ENCODE results near the gene REG4. TPM values are rescaled to one million over a fixed set of nuclear protein-coding genes. Genes with fewer than 3 reads are reported as not detected.
"Not testable (repeated sequence)": the region's sequence is repeated elsewhere in the genome, so short reads cannot be mapped to it uniquely, and the experiment has no call there.

The REG4 gene
- not detected for total RNA-seq
- long read RNA-seq = 0 reads

GRCh38 chr1:119811387-119811786 lies at the start of gene REG4:
TSS of gene REG4 (minus strand) at chr1:119811460. CDS start at chr1:119808769, 2,691 bp downstream.
- ATAC-seq (no peak), DNase-seq (no peak)
- intact Hi-C loops (cut with micrococcal nuclease) = no loop called here

DNA sequence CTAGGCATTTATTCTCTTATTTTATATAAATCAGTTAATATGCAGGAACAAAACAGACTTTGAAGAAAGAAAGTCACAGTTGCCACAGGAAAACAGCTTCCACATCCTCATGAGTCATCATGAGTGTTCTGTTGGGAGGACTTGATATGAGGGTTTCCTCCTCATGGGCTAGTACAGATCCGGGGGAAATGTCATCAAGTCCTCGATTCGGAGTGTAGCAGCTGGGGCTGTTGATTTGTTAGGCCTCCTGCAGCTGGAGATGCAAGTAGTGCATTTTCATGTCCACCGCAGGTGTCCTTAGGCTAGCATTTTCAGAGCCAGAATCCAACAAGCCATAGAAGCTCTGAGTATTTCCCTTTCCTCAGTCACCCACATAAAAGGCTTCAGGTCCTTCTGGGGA lies 48.4 kb upstream of the REG4 start:
- no peak for DNase-seq
- intact Hi-C loops (cut with micrococcal nuclease) = no loop called here
- ATAC-seq = no peak

DNA sequence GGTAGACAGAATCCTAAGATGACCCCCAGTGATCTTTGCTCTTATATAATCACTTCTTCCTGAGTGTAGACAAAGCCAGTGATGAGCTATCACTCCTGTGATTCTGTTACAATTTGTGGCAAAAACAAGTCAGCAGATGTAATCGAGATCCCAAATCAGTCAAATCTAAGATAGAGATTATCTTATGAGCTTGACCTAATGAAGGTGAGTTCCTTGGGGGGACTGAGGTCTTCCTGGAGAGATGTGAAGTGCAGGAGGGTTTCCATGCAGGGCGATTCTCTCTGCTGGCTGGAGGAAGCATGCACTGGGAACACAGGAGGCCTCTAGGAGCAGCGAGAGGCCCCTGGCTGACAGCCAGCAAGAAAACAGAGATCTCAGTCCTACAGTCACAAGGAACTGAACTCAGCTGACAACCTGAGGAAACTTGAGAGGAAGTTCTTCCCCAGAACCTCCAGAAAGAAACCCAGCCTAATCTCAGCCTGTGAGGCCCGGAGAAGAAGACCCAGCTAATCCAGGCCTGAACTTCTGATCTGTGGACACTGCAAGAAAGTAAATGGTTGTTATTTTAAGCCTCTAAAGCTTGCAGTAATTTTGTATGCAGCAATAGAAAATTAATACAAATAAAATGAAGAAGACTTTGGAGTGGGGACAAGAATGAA lies 47.4 kb upstream of the REG4 start:
- intact Hi-C loops (cut with micrococcal nuclease); DNase-seq; ATAC-seq: not testable (repeated sequence)

DNA sequence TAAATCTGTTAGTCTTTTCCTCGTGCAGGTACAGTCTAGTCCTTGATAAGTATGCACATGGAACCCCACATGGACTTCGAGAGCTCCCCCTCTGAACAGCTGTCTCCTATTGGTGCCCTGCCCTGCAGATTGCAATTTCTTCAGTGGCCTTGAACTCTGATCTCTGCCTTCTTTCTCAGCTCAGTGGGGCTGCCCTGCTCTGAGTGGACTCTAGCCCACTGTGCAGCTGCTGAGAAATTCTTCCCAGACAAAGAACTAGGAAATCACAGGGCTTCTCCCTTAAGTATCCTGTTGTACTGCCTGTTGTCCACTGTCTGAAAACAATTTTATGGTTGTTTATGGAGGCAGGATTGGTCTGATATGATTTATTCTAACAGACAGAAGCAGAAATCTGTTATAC lies 46.9 kb upstream of the REG4 start:
- intact Hi-C loops (cut with micrococcal nuclease) = no loop called here
- ATAC-seq = no peak
- no peak for DNase-seq

GRCh38 chr1:119853155-119853554 lies 41.9 kb upstream of the REG4 start:
- intact Hi-C loops (cut with micrococcal nuclease) = no loop called here
- DNase-seq = no peak

GRCh38 chr1:119844206-119844605 lies 32.9 kb upstream of the REG4 start:
- intact Hi-C loops (cut with micrococcal nuclease); ATAC-seq: not testable (repeated sequence)

More at GRCh38 chr1:119853155-119853554, 41.9 kb upstream of the REG4 start:
- no peak for ATAC-seq

DNA sequence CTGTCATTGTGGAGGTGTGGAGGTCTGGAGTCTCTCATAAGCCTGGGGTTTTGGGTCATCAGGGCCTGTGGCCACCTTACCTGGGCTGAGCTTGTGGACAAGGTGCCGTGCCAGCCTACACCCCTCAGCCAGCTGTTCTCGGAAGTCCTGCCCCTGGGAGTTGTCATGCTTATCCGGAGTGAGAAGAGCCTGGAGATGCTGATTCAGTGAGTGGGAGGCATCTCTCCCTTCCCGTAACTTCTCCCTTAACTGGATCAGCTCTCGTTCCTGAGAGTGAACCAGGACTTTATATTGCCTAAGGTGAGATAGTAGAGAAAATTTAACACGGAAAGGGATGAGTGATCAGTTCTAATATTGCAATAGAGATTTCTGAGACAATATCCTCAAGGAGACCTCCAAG lies 30.0 kb upstream of the REG4 start:
- intact Hi-C loops (cut with micrococcal nuclease) = no loop called here
- DNase-seq (no peak), ATAC-seq (no peak)

More at GRCh38 chr1:119844206-119844605, 32.9 kb upstream of the REG4 start:
- DNase-seq = not testable (repeated sequence)

DNA sequence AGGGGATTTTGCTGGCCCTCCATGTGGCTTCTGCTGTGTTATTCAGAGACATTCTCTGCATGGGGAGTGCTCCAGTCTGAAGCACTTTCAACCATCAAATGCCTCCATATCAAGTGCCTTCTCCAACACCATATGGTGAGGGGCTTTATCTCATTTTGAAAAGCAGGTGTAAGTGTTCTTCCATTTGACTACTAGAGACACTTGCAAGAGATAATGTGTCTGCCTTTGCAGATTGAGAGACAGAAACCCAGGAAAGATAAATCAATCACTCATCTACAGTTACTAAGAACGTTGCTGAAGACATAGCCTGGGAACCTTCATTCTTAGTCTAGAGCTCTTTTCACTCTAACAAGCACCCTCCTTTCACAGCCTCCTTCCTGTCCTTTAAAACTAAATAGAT lies 29.5 kb upstream of the REG4 start:
- ATAC-seq = no peak
- DNase-seq = no peak
- intact Hi-C loops (cut with micrococcal nuclease) = no loop called here

DNA sequence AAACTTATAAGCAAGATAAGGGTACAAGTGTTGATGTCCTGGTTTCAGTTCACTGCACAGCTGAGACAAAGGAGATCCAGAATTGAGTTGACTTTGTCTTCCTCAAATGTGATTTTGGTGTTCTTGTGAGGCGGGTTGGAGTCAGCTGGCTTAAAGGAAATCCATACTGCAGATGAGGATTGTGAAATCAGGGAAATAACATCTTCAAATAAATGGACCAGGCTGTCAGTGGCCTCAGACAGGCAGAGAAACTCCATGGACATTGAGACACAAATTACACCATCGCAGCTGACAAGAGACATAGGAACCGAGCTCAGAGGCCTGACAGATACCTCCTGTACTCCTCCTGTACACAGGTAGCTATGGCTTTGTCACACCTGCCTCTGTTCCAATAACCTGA lies 27.0 kb upstream of the REG4 start:
- ATAC-seq = no peak
- intact Hi-C loops (cut with micrococcal nuclease) = no loop called here
- no peak for DNase-seq

GRCh38 chr1:119834990-119835389 lies 23.7 kb upstream of the REG4 start:
- ATAC-seq (no peak), DNase-seq (no peak)
- intact Hi-C loops (cut with micrococcal nuclease) = no loop called here

DNA sequence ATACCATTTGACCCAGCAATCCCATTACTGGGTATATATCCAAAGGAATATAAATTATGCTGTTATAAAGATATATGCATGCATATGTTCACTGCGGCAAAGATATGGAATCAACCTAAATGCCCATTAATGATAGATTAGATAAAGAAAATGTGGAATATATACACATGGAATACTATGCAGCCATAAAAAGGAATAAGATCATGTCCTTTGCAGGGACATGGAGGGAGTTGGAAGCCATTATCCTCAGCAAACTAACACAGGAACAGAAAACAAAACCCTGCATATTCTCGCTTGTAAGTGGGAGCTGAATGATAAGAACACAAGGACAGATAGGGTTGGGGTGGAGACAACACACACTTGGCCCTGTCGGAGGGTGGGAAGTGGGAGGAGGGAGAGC lies 19.8 kb upstream of the REG4 start:
- DNase-seq (no peak), ATAC-seq (no peak)
- intact Hi-C loops (cut with micrococcal nuclease) = no loop called here

DNA sequence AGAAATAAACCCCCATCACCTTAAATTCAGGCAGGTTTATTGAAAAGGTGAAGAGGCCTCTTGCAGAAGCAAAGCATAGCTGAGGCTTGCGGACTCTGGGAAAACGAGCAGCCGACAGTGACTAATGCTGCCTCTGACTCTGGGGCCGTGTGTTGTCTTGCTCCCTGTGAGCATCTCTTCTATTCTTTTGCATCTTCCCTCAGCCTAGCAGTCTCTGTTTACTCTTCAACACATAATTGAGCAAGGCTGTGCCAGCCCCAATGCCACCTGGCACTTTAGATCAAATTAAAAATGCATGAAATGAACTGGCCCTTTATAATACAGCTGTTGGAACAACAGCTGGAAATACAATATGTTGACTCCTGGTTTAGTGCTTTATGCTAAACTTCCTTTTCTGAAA lies 18.4 kb upstream of the REG4 start:
- no peak for DNase-seq
- intact Hi-C loops (cut with micrococcal nuclease) = no loop called here
- no peak for ATAC-seq

- ATAC-seq; intact Hi-C loops (cut with micrococcal nuclease); DNase-seq: not testable (repeated sequence)
Measured at GRCh38 chr1:119829006-119829405, 17.7 kb upstream of the REG4 start.

- intact Hi-C loops (cut with micrococcal nuclease) = no loop called here
- DNase-seq (no peak), ATAC-seq (no peak)
Measured at GRCh38 chr1:119828266-119828665, 17.0 kb upstream of the REG4 start.

- ATAC-seq (no peak), DNase-seq (no peak)
- intact Hi-C loops (cut with micrococcal nuclease) = no loop called here
Measured at GRCh38 chr1:119827010-119827409, 15.8 kb upstream of the REG4 start.

DNA sequence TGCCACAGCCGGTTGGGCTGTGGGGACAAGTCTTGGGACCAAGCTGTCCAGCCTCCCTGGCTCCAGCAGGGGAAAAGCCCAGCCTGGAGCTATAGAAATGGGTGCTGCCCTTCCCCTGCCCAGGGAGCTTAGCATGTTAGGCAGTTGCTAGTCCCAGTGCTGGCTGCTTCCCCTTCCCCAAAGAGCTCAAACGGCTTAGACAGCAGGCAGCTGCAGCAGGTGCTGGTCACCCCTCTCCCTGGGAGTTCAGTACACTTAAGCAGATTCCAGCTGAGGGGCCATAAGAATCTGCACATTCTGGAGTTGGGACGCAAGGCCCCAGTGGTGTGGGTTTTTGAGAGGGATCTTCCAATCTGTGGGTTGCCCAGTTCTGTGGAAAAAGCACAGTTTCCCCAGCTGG lies 11.1 kb upstream of the REG4 start:
- ATAC-seq (no peak), DNase-seq (no peak)
- intact Hi-C loops (cut with micrococcal nuclease) = no loop called here

GRCh38 chr1:119818181-119818580 lies 6.9 kb upstream of the REG4 start:
- DNase-seq (no peak), ATAC-seq (no peak)
- intact Hi-C loops (cut with micrococcal nuclease) = no loop called here

GRCh38 chr1:119816407-119816806 lies 5.1 kb upstream of the REG4 start:
- intact Hi-C loops (cut with micrococcal nuclease) = no loop called here
- ATAC-seq = no peak
- DNase-seq = no peak

- ATAC-seq (no peak), DNase-seq (no peak)
- intact Hi-C loops (cut with micrococcal nuclease) = no loop called here
Measured at GRCh38 chr1:119815928-119816327, 4.7 kb upstream of the REG4 start.

DNA sequence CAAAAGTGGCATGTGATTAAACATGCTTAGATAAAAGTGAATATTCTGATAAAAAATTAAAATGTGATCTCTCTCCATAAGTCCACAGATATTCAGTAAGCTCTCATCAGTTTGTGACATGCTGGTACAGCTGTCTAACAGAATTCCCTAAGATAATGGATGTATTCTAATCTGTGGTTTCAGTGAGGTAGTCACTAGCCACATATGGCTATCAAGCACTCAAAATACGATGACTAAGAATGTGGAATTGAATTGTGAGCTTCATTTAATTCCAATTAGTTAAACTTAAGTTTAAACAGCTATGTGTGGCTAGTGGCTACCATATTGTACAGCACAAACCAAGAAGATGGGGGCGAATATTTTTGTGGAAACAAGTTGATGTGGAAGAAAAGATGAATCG lies 4.1 kb upstream of the REG4 start:
- no peak for ATAC-seq
- intact Hi-C loops (cut with micrococcal nuclease) = no loop called here
- DNase-seq = no peak

DNA sequence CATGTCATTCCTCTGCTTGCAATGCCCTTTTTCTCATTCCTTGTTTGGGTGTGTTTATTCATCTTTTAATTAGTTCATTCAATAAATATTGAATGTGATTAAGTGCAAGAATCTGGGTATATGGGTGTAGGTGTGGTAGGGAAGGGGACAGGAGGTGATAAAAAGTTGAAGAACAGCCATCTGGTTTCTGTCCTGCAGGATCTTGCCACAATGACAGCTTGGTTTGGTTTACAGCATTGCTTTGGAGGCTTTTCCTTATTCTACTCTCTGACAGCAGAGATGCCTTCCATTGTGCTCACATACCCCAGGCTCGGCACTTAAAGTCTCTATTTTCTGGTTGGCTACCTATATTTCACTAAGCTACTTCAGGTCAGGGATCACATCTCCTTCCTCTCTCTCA lies 3.0 kb upstream of the REG4 start:
- peak; percentile 40 for ATAC-seq
- DNase-seq = no peak
- intact Hi-C loops (cut with micrococcal nuclease) = no loop called here
